ENCODE results near the gene SC5D. TPM values are rescaled to one million over a fixed set of nuclear protein-coding genes. Genes with fewer than 3 reads are reported as not detected.

SC5D gene
- total RNA-seq, 4 donors from 2014 or later, result 13.6 to 36.2 (median 33.4) TPM

GRCh38 chr11:121295246-121296029 lies 2.9 kb downstream of the SC5D start:
- H3K4me3 ChIP-seq (ENCODE audit: low read depth, poor library complexity, severe bottlenecking), result no peak overlapping the region
- 85 to 88% methylated on average over 8 of the region's 8 CpGs for WGBS, 2 donors
- no peak for TF ChIP-seq POLR2A (IDR thresholded peaks at IDR 0.05)
- no peak for TF ChIP-seq CTCF (IDR thresholded peaks at IDR 0.05)
- intact Hi-C loops (cut with DNase I; ENCODE audit: low total_unique reads), result no loop called here
- DNase-seq (ENCODE audit: low spot score in 2 of 2), result no peak

- no peak for TF ChIP-seq POLR2A (IDR thresholded peaks at IDR 0.05)
- TF ChIP-seq CTCF (IDR thresholded peaks at IDR 0.05), result no peak
Measured at GRCh38 chr11:121297872-121298271, 5.3 kb downstream of the SC5D start.

GRCh38 chr11:121298774-121299173 lies 6.2 kb downstream of the SC5D start:
- no peak for DNase-seq (ENCODE audit: low spot score in 2 of 2)
- TF ChIP-seq POLR2A (IDR thresholded peaks at IDR 0.05) (no peak), CTCF (IDR thresholded peaks at IDR 0.05) (no peak)
- no peak overlapping the region for H3K4me3 ChIP-seq (ENCODE audit: low read depth, poor library complexity, severe bottlenecking)
- intact Hi-C loops (cut with DNase I; ENCODE audit: low total_unique reads), result no loop called here
- 72 to 84% methylated on average over 5 of the region's 5 CpGs for WGBS, 2 donors

More at GRCh38 chr11:121297872-121298271, 5.3 kb downstream of the SC5D start:
- DNase-seq (ENCODE audit: low spot score in 2 of 2), result no peak
- intact Hi-C loops (cut with DNase I; ENCODE audit: low total_unique reads), result no loop called here
- WGBS, 2 donors, result 96 to 98% methylated on average over 5 of the region's 5 CpGs
- H3K4me3 ChIP-seq (ENCODE audit: low read depth, poor library complexity, severe bottlenecking), result no peak overlapping the region

GRCh38 chr11:121299417-121299816 lies 6.8 kb downstream of the SC5D start:
- DNase-seq (ENCODE audit: low spot score in 2 of 2), result no peak
- H3K4me3 ChIP-seq (ENCODE audit: low read depth, poor library complexity, severe bottlenecking), result no peak overlapping the region
- intact Hi-C loops (cut with DNase I; ENCODE audit: low total_unique reads), result no loop called here
- TF ChIP-seq POLR2A (IDR thresholded peaks at IDR 0.05) (no peak), CTCF (IDR thresholded peaks at IDR 0.05) (no peak)

- no peak for DNase-seq (ENCODE audit: low spot score in 2 of 2)
- 86 to 89% methylated on average over 2 of the region's 2 CpGs for WGBS, 2 donors
- intact Hi-C loops (cut with DNase I; ENCODE audit: low total_unique reads), result no loop called here
- TF ChIP-seq CTCF (IDR thresholded peaks at IDR 0.05), result no peak
- TF ChIP-seq POLR2A (IDR thresholded peaks at IDR 0.05), result no peak
- H3K4me3 ChIP-seq (ENCODE audit: low read depth, poor library complexity, severe bottlenecking), result no peak overlapping the region
Measured at GRCh38 chr11:121300313-121300971, 7.9 kb downstream of the SC5D start.
